IPS-15b (cell line): ENCODE data around the gene USP43.

Experiments
- H3K27me3 ChIP-seq: one replicate; pipeline ENCODE4 v1.6.1; 2013; ENCODE audit warnings: low read length; ENCODE audit not compliant: control insufficient read depth, insufficient read depth
- H3K36me3 ChIP-seq: one replicate; pipeline ENCODE4 v1.6.1; 2013; ENCODE audit warnings: low read length; ENCODE audit not compliant: control insufficient read depth, insufficient read depth
- H3K4me1 ChIP-seq: one replicate; pipeline ENCODE4 v1.6.1; 2013; ENCODE audit warnings: mild to moderate bottlenecking, low read length; ENCODE audit not compliant: control insufficient read depth, insufficient read depth
- H3K4me3 ChIP-seq: one replicate; pipeline ENCODE4 v1.5.1; 2013; ENCODE audit warnings: low read depth, low read length
- H3K9ac ChIP-seq: one replicate; pipeline ENCODE4 v1.6.1; 2013; ENCODE audit warnings: low read depth, mild to moderate bottlenecking, low read length
- H3K9me3 ChIP-seq: one replicate; pipeline ENCODE4 v1.6.1; 2013; ENCODE audit warnings: mild to moderate bottlenecking, low read length; ENCODE audit not compliant: control insufficient read depth, insufficient read depth

USP43 gene

GRCh38 chr17:9668517-9668916, 23.2 kb downstream of the USP43 start:
- H3K9me3 ChIP-seq = no peaks in the 10 kb centered on the region
- H3K27me3 ChIP-seq = no peaks in the 10 kb centered on the region
- no peak overlapping the region for H3K4me3 ChIP-seq
- no peak overlapping the region for H3K9ac ChIP-seq
- H3K4me1 ChIP-seq = no peaks in the 10 kb centered on the region
- peaks cover 3% of the 10 kb centered on the region for H3K36me3 ChIP-seq

GRCh38 chr17:9669551-9670008, 24.3 kb downstream of the USP43 start:
- Histone ChIP-seq H3K27me3 (no peaks in the 10 kb centered on the region), H3K9ac (no peak overlapping the region), H3K4me1 (no peaks in the 10 kb centered on the region), H3K9me3 (no peaks in the 10 kb centered on the region), H3K4me3 (no peak overlapping the region), H3K36me3 (peaks cover 3% of the 10 kb centered on the region)

- no peaks in the 10 kb centered on the region for H3K9me3 ChIP-seq
These were observed 25.3 kb downstream of the USP43 start for GRCh38 chr17:9670596-9670995.

GRCh38 chr17:9671559-9671958, 26.2 kb downstream of the USP43 start:
- Histone ChIP-seq H3K4me1 (no peaks in the 10 kb centered on the region), H3K9ac (no peak overlapping the region), H3K9me3 (no peaks in the 10 kb centered on the region), H3K27me3 (no peaks in the 10 kb centered on the region), H3K36me3 (no peaks in the 10 kb centered on the region), H3K4me3 (no peak overlapping the region)

More at GRCh38 chr17:9670596-9670995, 25.3 kb downstream of the USP43 start:
- Histone ChIP-seq H3K36me3 (peaks cover 3% of the 10 kb centered on the region), H3K9ac (no peak overlapping the region), H3K4me1 (no peaks in the 10 kb centered on the region), H3K4me3 (no peak overlapping the region), H3K27me3 (no peaks in the 10 kb centered on the region)

GRCh38 chr17:9672266-9672665, 26.9 kb downstream of the USP43 start:
- Histone ChIP-seq H3K27me3 (no peaks in the 10 kb centered on the region), H3K36me3 (no peaks in the 10 kb centered on the region), H3K9me3 (no peaks in the 10 kb centered on the region), H3K4me1 (no peaks in the 10 kb centered on the region), H3K4me3 (no peak overlapping the region), H3K9ac (no peak overlapping the region)

- Histone ChIP-seq H3K4me3 (no peak overlapping the region), H3K9me3 (no peaks in the 10 kb centered on the region), H3K27me3 (no peaks in the 10 kb centered on the region), H3K9ac (no peak overlapping the region), H3K36me3 (no peaks in the 10 kb centered on the region), H3K4me1 (no peaks in the 10 kb centered on the region)
These were observed 27.4 kb downstream of the USP43 start for GRCh38 chr17:9672691-9673090.

GRCh38 chr17:9676084-9676483, 30.8 kb downstream of the USP43 start:
- H3K9ac ChIP-seq = no peak overlapping the region
- H3K4me1 ChIP-seq = no peaks in the 10 kb centered on the region
- no peaks in the 10 kb centered on the region for H3K9me3 ChIP-seq
- peaks cover 3% of the 10 kb centered on the region for H3K36me3 ChIP-seq
- no peaks in the 10 kb centered on the region for H3K27me3 ChIP-seq
- no peak overlapping the region for H3K4me3 ChIP-seq

- Histone ChIP-seq H3K9ac (no peak overlapping the region), H3K27me3 (no peaks in the 10 kb centered on the region), H3K36me3 (peaks cover 3% of the 10 kb centered on the region), H3K4me3 (no peak overlapping the region), H3K4me1 (no peaks in the 10 kb centered on the region), H3K9me3 (no peaks in the 10 kb centered on the region)
These were observed 31.5 kb downstream of the USP43 start for GRCh38 chr17:9676820-9677310.

- Histone ChIP-seq H3K27me3 (no peaks in the 10 kb centered on the region), H3K9ac (no peak overlapping the region), H3K9me3 (no peaks in the 10 kb centered on the region), H3K36me3 (peaks cover 3% of the 10 kb centered on the region), H3K4me3 (no peak overlapping the region), H3K4me1 (no peaks in the 10 kb centered on the region)
These were observed 32.1 kb downstream of the USP43 start for GRCh38 chr17:9677411-9677810.

GRCh38 chr17:9677896-9678295, 32.6 kb downstream of the USP43 start:
- H3K36me3 ChIP-seq = peaks cover 3% of the 10 kb centered on the region
- no peaks in the 10 kb centered on the region for H3K27me3 ChIP-seq
- H3K9me3 ChIP-seq = no peaks in the 10 kb centered on the region
- no peak overlapping the region for H3K9ac ChIP-seq
- H3K4me1 ChIP-seq = no peaks in the 10 kb centered on the region
- H3K4me3 ChIP-seq = no peak overlapping the region

- no peaks in the 10 kb centered on the region for H3K4me1 ChIP-seq
- no peak overlapping the region for H3K9ac ChIP-seq
- H3K9me3 ChIP-seq = no peaks in the 10 kb centered on the region
- H3K27me3 ChIP-seq = no peaks in the 10 kb centered on the region
- no peak overlapping the region for H3K4me3 ChIP-seq
- H3K36me3 ChIP-seq = peaks cover 7% of the 10 kb centered on the region
These were observed 39.8 kb downstream of the USP43 start for GRCh38 chr17:9684955-9685621.

GRCh38 chr17:9693755-9694154, 48.4 kb downstream of the USP43 start:
- no peak overlapping the region for H3K4me3 ChIP-seq
- no peaks in the 10 kb centered on the region for H3K27me3 ChIP-seq
- H3K4me1 ChIP-seq = no peaks in the 10 kb centered on the region
- H3K36me3 ChIP-seq = peaks cover 2% of the 10 kb centered on the region
- H3K9me3 ChIP-seq = no peaks in the 10 kb centered on the region
- H3K9ac ChIP-seq = no peak overlapping the region
